Subcutaneous adipose tissue (tissue), 4 donors: ENCODE data around the gene P4HA2. TPM values are rescaled to one million over a fixed set of nuclear protein-coding genes. Genes with fewer than 3 reads are reported as not detected.

Source experiments
- CTCF ChIP-seq: fragments of 450-650 bp; IDR thresholded peaks from one replicate; pipeline ENCODE4 v1.5.1; 2016; ENCODE audit warnings: low read depth, mild to moderate bottlenecking, control low read depth, antibody characterized with exemption, moderate library complexity
- total RNA-seq, 4 donors: library from RNA; depleted of rRNA; stranded (reverse); fragments of >200 nt; gene quantifications; one replicate each; pipeline ENCODE4 v1.1.0, GENCODE V29; 2016

Gene P4HA2
- total RNA-seq, 4 donors from 2014 or later = 6.8 to 15.0 (median 14.0) TPM

- no peak for TF ChIP-seq CTCF
These were observed 35.4 kb upstream of the P4HA2 start for GRCh38 chr5:132262882-132263547.

- TF ChIP-seq CTCF = no peak
These were observed 34.5 kb upstream of the P4HA2 start for GRCh38 chr5:132261881-132262845.

- TF ChIP-seq CTCF = no peak
These were observed 33.3 kb upstream of the P4HA2 start for GRCh38 chr5:132260714-132261551.

- TF ChIP-seq CTCF = no peak
These were observed 32.4 kb upstream of the P4HA2 start for GRCh38 chr5:132260051-132260450.

- TF ChIP-seq CTCF = no peak
These were observed 31.6 kb upstream of the P4HA2 start for GRCh38 chr5:132259069-132259851.

GRCh38 chr5:132258102-132259068 is 30.7 kb upstream of the P4HA2 start:
- TF ChIP-seq CTCF = no peak
